Measurements from ENCODE around the gene SPAG17.
A peak's percentile ranks its signal among the peaks of the same experiment; 100 is the strongest.

Gene SPAG17

DNA sequence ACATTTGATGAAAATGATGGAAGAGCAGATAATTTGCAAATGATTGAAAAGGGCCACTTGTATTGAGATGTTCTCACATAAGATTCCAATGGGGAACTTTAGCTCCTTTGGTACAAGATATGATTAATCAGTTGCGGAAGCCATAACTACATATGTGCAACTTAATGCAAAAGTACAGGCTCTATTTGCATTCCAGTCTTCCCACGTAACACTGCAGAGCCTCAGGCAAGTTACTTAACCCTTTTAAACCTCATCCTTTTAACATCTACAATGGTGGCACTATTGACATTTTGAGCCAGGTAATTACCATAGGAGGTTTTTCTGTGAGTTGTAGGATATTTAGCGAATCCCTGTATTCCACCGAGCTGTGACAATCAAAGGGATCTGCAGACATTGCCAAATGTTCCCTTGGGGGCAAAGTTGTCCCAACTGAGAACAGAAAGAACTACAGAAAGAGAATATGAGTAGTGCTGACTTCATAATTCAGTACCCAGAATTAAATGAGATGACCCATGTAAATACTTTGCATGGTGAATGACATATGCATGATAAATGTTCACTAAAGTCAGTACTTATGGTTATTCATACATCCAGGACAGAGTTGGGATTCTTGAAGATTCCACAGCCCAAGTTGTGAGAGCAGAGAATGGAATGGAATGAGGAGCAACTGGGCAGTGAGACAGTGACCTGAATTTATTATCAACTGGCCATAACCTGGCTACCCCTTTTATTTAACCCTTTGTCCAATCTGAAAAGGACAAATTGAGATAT, 62.6 kb downstream of the SPAG17 start:
- intact Hi-C loops (cut with DNase I), result no loop called here
- no peak for DNase-seq

- intact Hi-C loops (cut with DNase I), result no loop called here
- no peak for DNase-seq
Measured at GRCh38 chr1:118118873-118119463, 66.1 kb downstream of the SPAG17 start.

- no peak for DNase-seq
Measured at GRCh38 chr1:118118469-118118868, 66.6 kb downstream of the SPAG17 start.

DNA sequence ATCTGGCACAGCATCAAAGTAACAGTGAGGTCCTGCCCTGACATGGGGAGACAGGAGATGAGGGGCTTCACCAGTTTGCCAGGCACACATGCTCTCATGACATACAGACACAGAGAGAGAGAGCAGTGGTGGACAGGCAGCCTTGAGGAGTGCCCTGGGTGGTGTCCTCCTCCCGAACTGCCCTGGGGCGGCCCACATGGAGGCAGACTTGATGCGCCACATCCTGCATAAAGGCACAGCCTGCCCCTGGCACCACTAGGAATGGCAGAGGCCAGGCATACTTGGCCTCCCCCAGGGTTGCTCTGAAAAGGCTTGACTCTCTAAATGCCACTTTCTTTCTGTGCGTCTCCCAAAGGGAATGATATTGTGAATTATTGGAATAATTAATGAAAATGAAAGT, 67.5 kb downstream of the SPAG17 start:
- DNase-seq, result peak in 2 of 10 donors; percentile 73 to 75
- intact Hi-C loops (cut with DNase I), result no loop called here

More at GRCh38 chr1:118118469-118118868, 66.6 kb downstream of the SPAG17 start:
- intact Hi-C loops (cut with DNase I), result no loop called here

DNA sequence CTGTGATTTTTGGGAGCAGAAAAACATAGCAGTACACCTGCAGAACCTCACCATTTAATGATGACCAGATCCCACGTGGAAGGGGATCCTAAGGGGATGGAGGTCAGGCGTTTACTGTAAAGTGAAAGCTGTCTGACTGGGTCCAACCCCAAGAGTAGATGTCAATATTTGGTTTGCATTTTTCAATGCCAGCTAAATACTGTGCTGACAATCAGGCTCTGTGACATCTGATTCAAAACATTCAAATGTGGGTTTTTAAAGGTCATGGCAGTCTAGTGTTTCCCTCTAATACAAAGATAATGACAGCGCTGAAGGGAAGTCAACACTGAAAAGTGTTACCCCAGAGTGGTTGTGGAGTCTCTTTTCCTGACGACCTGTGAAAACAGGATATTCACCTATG, 68.1 kb downstream of the SPAG17 start:
- intact Hi-C loops (cut with DNase I), result no loop called here
- no peak for DNase-seq

- DNase-seq, result no peak
Measured at GRCh38 chr1:118116401-118116800, 68.6 kb downstream of the SPAG17 start.

DNA sequence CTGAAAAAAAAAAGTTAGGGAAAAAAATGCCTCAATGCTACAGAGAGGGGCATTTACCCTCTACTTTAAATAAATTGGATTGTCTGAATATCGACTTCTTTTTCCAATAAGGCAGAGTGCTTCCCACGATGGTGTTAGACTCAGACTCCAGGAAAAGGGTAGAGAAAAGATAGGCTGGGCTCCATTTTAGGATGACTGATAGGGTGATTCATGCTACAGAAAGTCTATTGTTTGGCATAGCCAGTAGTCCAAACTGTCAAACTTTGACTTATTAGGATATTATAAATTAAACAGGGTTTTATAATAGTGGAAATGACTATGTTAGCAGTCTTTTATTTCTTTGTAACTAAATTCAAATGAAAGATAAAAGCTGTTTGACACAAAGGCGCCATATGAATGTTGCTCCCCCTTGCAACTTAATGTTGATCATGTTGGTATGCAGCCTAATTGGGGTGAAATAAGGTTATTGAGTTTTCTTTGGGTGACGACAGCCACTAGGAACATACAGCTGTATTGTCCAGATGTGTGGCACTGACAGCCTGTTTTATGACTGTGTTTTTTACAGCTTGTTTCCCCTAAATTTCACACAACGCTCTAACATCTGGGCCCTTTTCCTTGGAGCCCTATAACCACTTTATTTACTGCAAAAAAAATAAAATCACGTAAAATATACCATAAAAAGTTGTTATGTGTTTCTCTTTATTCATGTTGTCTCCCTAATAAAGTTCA, 69.3 kb downstream of the SPAG17 start:
- DNase-seq, result no peak
- intact Hi-C loops (cut with DNase I), result no loop called here

More at GRCh38 chr1:118116401-118116800, 68.6 kb downstream of the SPAG17 start:
- intact Hi-C loops (cut with DNase I), result no loop called here

DNA sequence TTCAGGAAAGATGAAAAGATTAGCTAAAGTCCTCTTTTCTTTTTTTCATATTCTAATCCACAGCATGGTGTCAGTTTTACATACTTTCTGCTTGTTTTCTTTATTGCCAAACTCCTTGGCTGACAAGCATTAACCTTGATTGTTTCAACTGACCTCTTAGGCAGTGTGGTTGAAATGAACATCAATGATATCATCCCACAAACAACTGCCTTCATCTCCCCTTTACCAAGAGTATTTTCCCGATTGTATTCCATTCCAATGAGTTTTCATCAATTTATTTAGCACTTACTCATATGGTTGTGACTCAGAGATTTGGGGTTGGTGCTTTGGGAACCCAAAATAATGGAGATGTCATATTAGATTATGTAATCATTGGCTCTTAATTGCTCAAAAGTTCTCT, 71.8 kb downstream of the SPAG17 start:
- DNase-seq, result no peak
- intact Hi-C loops (cut with DNase I), result no loop called here

DNA sequence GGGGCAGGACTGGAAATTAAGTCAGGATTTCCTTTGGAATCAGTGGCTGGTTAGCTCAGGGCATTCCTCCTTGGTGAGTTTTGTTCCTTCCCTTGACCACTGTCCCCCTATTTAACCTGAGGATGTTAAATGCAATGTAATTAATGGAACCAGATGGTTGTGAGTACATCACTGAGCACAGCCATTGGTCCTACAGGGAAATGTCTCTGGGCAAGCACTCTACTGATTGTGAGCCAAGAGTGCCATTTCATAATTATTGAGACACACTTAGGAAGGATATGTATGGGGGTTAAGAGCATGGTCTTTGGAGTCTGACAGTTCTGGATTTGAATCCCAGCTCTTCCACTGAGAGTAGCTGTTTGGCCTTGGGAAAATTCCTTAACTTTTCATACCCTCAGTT, 74.4 kb downstream of the SPAG17 start:
- intact Hi-C loops (cut with DNase I), result no loop called here
- no peak for DNase-seq

GRCh38 chr1:118104951-118105350, 80.1 kb downstream of the SPAG17 start:
- no peak for DNase-seq
- intact Hi-C loops (cut with DNase I), result no loop called here

DNA sequence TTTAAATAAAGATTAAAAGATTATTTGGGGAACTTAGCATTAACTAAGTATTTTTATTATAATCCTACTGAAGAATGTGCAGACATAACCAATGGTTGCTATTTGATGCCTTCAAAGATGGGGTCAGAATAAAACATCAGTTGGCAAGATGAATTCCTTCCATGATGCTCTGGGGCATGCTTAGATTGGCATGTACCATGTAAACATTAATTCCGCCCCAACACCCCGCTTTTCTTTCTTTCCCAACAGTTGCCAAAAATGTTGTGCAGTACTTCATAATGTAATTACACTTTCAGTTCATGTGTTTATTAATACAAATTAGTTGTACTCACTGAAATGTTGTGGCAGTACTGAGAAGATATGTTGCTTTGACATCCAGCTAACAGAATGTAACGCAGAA, 82.6 kb downstream of the SPAG17 start:
- DNase-seq, result no peak
- intact Hi-C loops (cut with DNase I), result no loop called here

- intact Hi-C loops (cut with DNase I), result no loop called here
- no peak for DNase-seq
Measured at GRCh38 chr1:118101999-118102398, 83.0 kb downstream of the SPAG17 start.

GRCh38 chr1:118101515-118101844, 83.5 kb downstream of the SPAG17 start:
- intact Hi-C loops (cut with DNase I), result no loop called here

DNA sequence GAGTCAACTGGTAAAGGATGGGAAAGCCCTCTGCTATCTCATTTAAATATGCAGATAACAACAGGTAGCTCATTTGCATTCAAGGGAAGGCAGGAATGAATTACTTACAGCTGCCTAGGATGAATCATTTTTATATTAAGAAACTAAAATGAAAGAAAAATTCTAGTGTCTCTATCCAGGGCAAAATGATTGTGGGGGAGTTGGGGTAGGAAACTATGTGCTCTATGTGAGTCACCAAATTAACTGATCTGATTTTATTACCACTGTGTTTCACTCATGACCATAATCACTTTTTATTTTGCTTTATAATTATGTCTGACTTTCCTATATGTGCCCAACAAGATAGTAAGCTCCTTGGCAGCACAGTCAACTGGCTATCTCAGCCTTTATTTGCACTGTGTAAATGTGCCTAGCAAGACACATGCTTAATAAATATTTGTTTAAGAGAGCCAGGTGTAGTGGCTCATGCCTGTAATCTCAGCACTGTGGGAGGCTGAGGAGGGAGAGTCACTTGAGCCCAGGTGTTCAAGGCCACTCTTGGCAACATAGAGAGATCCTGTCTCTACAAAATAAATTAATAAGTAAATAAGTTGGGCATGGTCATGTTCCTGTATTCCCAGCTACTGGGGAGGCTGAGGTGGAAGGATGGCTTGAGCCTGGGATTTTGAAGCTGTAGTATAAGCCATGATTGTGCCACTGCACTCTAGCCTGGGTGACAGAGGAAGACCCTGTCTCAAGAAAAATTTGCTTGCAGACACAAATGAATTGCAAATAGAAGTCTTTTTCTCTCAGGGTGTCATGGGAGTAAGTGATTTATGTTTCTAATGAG, 84.1 kb downstream of the SPAG17 start:
- DNase-seq, result no peak
- intact Hi-C loops (cut with DNase I), result no loop called here

More at GRCh38 chr1:118101515-118101844, 83.5 kb downstream of the SPAG17 start:
- DNase-seq, result no peak

- DNase-seq, result no peak
- intact Hi-C loops (cut with DNase I), result no loop called here
Measured at GRCh38 chr1:118099686-118100085, 85.3 kb downstream of the SPAG17 start.

- intact Hi-C loops (cut with DNase I), result no loop called here
Measured at GRCh38 chr1:118097622-118098348, 87.2 kb downstream of the SPAG17 start.

DNA sequence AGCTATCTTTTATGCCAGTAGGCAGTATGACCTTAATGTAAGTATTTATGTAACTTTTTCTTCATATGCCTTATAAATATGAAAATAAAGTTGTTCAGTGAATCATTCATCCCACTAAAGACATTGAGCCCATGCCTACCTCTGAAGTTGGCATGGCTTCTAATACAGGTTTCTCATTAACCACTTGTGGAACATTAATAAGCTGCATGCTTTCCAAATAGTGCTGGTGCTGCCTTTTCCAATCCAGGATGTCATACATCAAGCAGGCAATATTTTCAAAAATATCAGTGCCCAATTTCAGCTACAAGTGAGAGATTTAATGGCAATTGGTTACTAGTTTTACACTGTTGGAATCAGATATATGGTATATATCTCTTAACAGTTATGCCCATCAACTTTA, 92.0 kb downstream of the SPAG17 start:
- DNase-seq, result no peak
- intact Hi-C loops (cut with DNase I), result no loop called here

More at GRCh38 chr1:118097622-118098348, 87.2 kb downstream of the SPAG17 start:
- no peak for DNase-seq

- no peak for DNase-seq
- intact Hi-C loops (cut with DNase I), result no loop called here
Measured at GRCh38 chr1:118090130-118090529, 94.9 kb downstream of the SPAG17 start.

GRCh38 chr1:118085365-118085764, 99.7 kb downstream of the SPAG17 start:
- no peak for DNase-seq
- intact Hi-C loops (cut with DNase I), result no loop called here

DNA sequence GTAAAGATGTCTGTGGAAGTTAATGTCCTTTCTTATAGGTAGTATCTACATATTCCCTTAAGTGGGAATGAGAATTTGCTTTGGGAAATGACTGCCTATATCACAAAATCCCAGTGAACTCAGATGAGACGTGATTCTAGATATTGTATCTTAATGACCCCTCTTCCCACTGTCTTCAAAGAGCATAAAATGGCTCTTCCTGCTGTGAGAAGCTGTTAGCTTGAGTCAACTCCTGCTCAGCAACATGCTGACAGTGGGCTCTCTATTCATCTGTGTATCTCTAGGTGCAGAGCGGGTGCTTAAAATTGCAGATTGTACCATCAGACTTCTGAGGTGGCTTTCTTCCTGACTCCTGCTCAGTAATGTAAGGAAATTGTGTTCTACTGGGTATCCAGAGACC, 100.6 kb downstream of the SPAG17 start:
- intact Hi-C loops (cut with DNase I), result no loop called here
- DNase-seq, result no peak
